GM21529 (cell line): ENCODE data around the gene ZNF629.
"Not testable (repeated sequence)": the region's sequence is repeated elsewhere in the genome, so short reads cannot be mapped to it uniquely, and the experiment has no call there.

ENCODE experiments used
- ATAC-seq: cut with Tn5 transposase; IDR thresholded peaks from one replicate; pipeline ENCODE4 v1.9.1; 2021; ENCODE audit not compliant: unreplicated experiment

Gene ZNF629

DNA sequence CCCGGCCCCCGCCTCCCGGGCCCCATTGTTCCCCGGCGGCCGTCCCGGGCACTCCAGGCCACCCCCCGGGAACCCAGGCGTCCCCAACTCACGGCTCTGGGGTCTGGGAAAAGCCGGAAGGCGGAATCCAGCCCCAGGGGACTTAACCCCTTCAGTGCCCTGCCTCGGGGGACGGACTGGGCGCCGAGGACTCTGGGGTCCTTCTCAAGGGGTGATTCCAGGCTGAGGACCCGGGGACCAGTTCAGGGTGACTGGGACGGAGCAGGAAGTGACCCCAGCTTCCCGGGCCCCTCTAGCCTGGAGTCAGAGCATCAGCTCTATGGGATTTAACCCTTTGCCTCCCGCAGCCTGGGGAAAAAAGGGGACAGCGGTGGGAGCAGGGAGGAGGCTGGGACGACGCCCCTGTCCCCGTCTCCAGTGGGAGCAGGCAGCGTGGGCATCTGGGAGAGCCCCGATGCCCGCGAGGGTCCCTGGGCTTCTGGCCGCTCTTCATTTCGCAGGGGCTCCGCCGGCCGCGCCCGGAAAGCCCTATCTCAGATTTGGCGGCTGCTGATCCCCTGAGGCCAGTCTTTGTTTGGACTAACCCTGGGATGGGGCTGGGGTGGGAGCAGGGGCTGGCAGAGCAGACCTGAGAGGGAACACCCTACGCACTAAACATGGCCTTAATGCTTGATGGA is at the start of gene ZNF629:
TSS of gene ZNF629 (minus strand) at position 270 of the 677 bp plus-strand sequence. CDS start 2,723 bp downstream, outside the sequence.
- ATAC-seq: no peak

DNA sequence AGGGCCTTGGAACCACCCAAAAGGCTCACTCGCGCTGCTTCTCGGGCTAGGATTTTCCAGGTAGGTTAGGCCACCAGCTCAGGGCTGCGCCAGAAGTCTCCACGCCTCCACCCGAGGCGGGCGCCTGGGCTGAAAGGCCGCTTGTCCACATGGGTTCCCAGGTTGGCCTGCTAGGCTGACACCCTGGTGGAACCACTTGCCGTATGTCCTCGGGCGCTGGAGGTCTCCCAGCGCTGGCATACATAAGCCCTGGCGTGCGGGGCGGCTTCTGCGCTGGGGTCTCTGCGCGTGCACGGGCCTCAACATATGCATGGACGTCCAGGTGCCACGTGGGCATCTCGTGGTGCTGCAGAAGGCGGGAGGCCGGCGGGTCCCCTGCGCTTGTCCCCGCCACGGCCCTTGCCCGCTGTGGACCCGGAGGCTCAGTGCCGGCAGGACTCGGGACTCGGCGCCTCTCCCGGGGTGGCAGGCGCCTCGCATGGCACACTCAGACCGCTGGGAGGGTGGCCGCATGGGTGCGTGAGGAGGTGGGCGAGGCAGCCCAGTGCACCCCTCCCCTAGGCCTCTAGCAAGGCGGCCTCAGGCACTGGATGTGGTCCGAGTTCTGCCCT is 47.2 kb upstream of the ZNF629 start:
- no peak for ATAC-seq

DNA sequence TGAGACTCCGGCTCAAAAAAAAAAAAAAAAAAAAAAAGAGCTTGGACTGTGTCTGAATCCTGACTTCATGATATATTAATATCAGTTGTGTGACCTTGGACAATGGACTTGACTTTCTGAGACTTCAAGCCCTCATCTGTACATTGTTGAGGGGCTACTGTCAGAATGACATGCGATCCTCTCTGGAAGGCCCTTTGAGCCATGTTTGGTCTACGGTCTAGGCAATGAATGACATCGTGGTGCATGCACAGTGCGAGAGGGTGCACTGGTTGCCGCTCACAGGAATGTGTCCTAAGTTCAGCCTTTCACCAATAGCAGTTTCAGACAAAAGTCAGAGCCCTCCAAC is 43.0 kb upstream of the ZNF629 start:
- ATAC-seq: no peak

DNA sequence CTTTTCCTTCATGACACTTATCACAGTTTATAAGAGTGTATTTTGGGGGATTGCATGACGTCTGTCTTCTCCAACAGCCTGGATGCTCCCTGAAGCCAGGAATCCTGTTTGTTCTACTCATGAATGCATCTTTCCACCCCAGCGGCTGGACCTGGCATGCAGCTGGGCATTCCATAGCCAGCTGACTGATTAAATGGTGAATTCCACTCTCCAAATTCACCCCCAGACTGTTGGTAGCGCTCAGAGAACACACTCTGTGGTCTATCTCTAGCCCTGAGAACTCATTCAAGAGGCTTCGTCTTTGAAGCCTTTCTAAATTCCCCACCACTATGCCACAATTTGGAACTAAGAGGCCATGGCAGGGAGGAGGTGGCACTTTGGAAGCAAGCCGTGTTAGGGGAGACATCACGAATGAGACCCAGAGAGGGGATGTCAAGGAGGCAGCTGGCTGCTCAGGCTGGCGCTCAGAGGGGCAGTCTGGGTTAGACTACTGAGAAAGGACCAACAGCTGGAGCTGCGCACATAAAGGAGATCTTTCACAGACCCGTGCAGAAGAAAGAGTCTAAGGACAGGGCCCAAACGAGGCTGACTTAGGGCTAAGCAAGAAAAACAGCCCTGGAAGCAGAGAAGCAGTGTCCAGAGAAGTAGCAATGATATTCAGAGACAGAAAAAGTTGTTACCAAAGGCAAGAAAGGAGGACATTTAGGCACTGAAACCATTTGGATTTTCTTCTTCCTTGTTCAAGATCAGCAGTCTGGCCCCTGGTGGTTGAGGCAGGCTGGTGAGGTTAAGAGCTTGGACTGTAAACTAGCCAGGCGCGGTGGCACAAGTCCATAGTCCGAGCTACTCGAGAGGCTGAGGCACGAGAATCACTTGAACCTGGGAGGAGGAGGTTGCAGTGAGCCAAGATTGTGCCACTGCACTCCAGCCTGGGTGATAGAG is 42.4 kb upstream of the ZNF629 start:
- ATAC-seq: no peak

DNA sequence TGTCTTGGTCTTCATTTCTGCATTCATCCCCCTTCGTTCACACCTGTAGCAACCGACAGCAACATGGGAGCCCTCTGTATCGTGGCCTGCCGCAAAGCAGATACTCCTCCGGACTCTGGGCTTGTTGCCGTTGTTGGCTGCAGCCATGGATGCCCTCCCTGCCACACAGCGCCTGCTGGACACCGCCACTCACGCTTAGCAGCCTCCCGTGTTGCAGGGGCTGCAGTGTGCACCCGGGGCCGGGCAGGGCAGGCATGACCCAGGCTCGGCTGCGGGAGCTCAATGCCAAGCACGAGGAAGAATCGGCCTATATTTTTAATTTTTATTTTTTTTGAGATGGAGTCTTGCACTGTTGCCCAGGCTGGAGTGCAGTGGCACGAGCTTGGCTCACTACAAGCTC is 34.9 kb upstream of the ZNF629 start:
- ATAC-seq: no peak

DNA sequence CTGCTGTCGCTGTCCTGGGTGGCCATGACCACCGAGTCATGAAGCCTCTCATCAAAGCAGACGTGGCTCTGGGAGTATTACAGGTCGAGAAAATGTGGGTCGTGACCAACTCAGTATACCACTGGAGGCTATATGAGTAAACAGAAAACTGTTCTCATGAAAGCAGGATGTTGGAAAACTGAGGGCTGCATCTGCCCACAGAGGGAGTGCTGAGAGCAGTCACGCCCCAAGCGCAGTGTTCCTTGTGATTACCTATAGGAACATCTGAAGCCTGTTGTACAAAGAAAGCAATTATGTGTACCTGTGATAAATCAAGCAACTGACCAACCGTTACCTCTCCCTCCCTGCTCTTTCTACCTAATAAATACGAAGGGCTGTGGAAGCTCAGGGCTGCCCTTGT is 34.4 kb upstream of the ZNF629 start:
- not testable (repeated sequence) for ATAC-seq

DNA sequence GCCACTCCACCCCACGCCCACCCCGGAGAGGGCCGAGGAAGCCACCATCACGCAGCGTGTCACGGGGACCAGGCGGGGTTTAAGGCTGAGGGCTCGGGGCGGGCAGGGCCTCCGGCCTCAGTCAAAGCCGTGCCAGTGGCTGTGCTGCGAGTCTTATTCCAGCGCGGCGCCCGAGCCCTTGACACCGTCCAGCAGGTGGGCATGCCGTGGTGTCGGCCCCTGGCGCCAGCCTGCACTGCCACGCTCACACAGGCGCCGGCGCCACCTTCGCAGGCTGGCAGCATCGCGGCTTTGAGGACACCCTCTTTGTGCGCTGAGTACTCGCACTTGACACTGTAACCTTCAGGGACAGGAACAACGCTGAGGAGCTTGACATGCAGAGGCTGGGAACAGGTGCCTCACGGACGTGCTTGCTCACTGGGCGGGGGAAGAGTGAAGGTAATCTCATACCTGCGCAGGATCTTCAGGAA is 34.0 kb upstream of the ZNF629 start:
- ATAC-seq: no peak

DNA sequence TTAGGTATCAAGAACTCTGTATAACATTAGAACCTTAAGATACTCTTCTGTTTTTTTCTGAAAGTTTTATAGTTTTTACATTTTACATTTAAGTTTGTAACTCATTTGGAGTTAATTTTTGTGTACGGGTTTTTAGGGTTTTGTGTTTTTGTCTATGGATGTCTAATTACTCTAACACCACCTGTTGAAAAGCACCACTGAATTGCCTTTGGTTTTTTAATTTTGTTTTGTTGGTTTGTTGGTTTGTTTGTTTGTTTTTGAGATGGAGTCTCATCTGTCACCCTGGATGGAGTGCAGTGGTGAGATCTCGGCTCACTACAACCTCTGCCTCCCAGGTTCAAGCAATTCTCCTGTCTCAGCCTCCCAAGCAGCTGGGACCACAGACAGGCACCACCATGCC is 29.8 kb upstream of the ZNF629 start:
- ATAC-seq: no peak

DNA sequence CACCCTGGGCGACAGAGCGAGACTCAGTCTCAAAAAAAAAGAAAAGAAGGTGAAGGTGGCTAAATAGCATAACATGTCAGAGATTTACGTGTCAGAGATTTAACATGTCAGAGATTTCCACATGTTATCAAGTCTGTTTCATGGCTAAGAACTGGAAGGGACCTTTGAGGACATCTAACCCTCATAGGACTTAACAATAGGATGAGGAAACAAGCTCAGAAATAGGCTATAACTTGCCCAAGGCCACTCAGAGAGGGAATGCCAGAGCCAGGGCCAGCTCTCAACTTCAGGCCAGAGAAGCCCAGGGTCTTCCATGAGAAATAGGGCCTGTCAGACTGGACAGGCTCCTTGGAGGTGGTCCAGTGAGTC is 26.8 kb upstream of the ZNF629 start:
- no peak for ATAC-seq

DNA sequence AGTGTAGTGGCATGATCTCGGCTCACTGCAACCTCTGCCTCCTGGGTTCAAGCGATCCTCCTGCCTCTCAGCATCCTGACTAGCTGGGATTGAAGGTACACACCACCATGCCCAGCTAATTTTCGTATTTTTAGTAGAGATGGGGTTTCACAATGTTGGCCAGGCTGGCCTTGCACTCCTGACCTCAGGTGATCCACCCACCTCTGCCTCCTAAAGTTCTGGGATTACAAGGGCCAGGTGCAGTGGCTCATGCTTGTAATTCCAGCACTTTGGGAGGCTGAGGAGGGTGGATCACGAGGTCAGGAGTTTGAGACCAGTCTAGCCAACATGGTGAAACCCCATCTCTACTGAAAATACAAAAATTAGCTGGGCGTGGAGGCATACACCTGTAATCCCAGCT is 22.7 kb upstream of the ZNF629 start:
- not testable (repeated sequence) for ATAC-seq

DNA sequence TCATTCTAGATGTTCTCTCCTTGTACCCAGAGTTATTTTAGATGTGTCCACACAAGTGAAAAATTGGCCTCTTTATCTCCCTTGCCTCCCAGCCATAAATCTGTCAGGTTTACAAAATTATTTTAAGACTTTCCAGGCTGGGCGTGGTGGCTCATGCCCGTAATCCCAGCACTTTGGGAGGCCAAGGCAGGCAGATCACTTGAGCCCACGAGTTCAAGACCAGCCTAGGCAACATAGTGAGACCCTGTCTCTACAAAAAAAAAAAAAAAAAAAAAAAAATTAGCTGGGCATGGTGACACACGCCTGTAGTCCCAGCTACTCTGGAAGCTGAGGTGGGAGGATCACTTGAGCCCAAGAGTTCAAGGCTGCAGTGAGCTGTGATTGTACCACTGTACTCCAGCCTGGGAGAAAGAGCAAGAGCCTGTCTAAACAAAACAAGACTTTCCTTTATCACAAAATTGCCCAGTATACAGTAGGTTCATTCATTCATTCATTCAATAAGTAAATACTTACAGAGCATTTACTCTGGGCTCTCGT is 22.0 kb upstream of the ZNF629 start:
- ATAC-seq: not testable (repeated sequence)

DNA sequence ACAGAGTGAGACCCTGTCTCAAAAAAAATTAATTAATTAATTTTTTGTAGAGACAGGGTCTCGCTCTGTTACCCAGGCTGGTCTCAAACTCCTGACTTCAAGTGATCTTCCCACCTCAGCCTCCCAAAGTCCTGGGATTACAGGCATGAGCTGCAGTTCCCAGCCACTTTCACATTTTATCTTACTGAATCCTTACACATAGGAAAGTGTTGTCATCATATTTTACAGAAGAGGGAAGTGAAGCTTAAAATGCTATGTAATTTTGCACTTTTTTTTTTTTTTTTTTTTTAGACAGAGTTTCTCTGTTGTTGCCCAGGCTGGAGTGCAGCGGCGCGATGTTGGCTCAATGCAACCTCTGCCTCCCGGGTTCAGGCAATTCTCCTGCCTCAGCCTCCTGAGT is 21.1 kb upstream of the ZNF629 start:
- no peak for ATAC-seq

DNA sequence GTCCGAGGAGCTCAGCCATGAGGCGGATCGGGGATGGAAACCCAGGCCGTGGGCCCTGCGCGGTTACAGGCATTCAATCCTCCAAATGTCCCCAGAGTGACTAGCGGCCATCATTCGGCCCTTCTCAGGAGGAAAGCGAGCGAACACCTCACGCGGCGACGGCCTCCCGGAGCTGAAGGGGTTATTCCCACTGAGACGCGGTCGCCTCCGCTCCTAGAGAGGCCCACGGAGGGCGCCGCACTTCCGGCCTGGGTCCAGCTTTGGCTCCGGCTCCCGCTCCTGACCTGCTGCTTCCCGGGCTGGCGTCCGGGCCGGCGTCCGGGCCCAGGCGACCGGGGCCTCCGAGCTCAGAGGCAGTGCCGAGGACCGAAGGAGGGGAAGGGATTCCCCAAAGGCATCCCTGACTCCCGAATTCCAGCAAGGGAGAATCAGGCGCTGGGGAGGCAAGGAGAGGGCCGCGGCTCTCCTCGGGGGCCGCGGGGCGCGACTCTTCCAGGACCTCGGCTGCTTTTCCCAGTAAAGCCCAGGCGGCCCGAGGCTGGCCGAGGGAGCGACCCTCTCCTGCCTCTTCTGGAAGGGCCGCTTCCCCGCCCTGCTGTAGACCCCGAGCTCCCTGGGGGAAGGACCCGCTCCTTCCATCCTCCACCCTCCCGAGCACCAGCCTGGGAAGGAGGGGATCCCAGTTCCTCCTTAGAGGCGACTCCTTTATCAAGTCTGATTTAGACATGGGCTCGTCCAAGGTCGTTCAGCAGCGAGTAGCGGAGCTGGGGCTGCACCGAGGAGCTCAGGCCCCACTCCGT is 18.6 kb upstream of the ZNF629 start:
- ATAC-seq: no peak

DNA sequence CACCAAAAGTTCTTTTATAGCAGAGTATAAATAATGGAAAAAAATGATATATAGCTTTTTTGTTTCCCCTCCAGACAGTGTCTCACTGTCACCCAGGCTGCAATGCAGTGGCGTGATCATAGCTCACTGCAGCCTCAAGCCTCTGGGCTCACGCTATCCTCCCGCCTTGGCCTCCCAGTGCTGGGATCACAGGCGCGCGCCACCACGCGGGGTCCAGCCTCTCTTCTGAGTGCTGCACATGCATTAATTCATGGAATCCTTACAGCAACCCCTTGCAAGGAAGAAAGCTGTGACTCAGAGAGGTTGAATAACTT is 18.0 kb upstream of the ZNF629 start:
- ATAC-seq: no peak

DNA sequence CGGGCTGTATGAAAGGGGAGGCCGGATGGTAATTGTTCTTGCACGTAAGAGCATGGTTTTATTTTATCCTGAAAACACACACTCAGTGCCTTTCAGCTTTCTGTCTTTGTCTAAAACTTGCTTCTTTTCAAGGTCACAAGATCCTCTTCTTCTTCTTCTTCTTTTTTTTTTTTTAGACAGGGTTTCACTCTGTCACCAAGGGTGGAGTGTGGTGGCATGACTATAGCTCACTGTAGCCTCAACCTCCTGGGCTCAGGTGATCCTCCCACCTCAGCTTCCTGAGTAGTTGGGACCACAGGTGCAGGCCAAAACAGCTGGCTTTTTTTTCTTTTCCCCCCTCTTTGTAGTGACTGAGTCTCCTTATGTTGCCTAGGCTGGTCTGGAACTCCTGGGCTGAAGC is 15.9 kb upstream of the ZNF629 start:
- ATAC-seq: no peak

DNA sequence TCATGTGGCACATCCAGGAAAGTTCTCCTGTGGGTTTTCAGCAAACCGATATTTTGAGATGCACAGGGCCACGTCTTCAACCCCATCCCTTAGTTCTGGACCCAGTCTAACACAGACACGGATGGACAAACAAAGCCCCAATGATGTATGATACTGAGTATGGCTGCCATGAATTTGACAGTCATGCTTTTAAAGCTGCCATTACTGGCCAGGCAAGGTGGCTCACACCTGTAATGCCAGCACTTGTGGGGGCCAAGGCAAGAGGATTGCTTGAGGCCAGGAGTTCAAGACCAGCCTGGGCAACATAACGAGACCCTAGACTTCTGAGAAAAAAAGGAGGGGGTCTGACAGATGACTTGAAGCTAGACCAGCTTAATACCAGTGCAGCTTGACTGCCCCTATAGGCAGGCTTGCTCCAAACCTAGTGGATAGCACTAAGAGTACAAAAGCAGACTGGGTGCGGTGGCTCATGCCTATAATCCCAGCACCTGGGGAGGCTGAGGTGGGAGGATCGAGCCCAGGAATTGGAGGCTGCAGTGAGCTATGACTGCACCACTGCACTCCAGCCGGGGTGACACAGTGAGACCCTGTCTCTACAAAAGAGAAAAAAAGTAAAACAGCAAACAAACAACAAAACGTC is 10.8 kb upstream of the ZNF629 start:
- no peak for ATAC-seq

DNA sequence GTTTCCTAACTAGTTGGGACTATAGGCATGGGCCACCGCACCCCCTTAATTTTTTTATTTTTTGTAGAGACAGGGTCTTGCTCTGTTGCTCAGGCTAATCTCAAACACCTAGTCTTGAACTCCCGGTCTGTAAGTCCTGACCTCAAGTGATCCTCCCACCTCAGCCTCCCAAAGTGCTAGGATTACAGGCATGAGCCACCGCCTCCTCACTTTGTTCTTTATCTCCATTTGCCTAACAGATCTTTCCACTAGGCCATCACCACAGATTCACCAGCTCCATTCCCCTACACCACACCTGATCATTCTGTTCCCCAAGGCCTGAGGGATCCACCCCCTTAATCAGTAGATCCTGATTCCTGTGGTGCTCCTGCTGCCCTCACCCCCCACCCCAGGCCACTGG is 7.6 kb upstream of the ZNF629 start:
- no peak for ATAC-seq

DNA sequence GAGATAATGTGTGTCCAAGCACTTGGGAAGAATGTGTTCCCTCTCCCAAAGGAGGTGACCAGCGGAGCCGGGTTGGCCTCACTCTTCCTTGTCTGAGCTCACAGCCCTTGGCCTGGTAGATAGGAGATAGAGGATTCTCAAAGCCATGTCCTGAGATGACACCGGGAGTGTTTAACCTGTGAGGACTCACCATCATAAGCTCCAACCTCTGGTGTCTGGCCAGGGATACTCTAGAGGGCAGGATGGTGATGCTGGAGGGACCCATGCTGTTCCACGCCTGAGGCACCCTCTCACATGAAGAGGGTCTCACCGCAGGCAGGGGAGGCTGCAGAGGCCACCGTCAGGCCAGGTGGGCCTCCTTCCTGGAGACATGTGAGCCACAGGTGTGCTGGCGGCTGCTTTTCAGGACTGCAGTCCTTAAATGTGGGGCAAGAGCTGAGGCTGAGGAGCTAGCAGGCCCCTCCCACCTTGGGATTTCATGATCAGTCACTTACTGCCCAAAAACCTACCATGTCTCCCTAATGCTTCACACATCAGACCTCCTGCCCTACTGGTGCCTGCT is 6.6 kb upstream of the ZNF629 start:
- ATAC-seq: no peak

DNA sequence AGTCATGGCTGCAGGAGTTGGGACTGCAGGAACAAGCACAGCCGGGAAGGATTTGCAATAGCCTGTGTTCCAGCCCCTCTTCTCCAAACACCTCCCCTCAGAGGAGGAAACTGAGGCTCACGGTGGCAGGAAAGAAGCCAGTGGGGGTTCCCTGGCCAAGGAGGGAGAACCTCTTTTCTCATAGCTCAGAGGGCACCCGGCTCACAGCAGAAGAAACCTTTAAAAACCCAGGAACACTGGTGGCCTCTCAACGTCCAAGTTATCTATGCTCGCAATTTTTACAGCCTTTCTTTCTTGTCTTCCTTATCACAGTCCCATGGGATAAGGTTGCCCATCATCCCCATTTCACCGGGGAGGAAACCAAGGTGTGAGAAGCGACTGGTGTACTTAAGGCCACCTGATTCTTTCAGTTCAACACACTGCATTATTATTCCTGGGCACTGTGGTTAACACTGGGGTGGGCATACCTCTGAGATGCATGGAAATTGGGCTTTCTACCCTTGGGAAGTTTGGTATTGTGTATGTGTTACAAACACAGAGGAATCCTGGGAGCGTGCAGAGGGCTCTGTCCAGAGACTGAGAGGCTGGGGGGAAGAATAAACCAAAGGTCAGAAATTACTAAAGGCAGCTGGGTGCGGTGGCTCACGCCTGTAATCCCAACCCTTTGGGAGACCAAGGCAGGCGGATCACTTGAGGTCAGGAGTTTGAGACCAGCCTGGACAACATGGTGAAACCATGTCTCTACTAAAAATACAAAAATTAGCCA is 791 bp upstream of the ZNF629 start:
- no peak for ATAC-seq
